IMR-90 (cell line): Measurements from ENCODE around the gene NINJ2. TPM values are rescaled to one million over a fixed set of nuclear protein-coding genes. Genes with fewer than 3 reads are reported as not detected.
A peak's percentile ranks its signal among the peaks of the same experiment; 100 is the strongest.

Experiments
- ATAC-seq: fragments of 200-7000 bp; cut with Tn5 transposase; 2 replicates; pipeline ENCODE4 v1.9.1; 2020; ENCODE audit warnings: low read depth, mild to moderate bottlenecking, moderate library complexity
- BruUV-seq: library from RNA; stranded (reverse); fragments of 400-500 nt; replicated peaks from 2 replicates; lab custom pipeline; 2021; lab: Mats Ljungman, UMichigan
- CTCF ChIA-PET: fragments of 300-600 bp; formaldehyde crosslinking; extraction: SDS; loops from one replicate; lab custom pipeline; 2021; ENCODE audit warnings: antibody characterized with exemption; lab: Yijun Ruan, JAX
- POLR2A ChIA-PET: fragments of 300-600 bp; sonication (Branson Sonifier 250); formaldehyde crosslinking; loops from one replicate; lab custom pipeline; 2022; ENCODE audit warnings: antibody characterized with exemption; ENCODE audit not compliant: unreplicated experiment; lab: Charles Lee
- DNase-seq: peaks from one replicate; pipeline ENCODE4 v3.0.0; 2013
- H2AFZ ChIP-seq: replicated peaks from 2 replicates; pipeline ENCODE3; 2013; ENCODE audit warnings: low read length, mild to moderate bottlenecking; ENCODE audit not compliant: poor library complexity
- H2AK5ac ChIP-seq: 2 replicates; pipeline ENCODE4 v1.6.1; 2013; ENCODE audit warnings: low read depth, low read length, inconsistent platforms
- H2AK9ac ChIP-seq: replicated peaks from 2 replicates; pipeline ENCODE3; 2013; ENCODE audit warnings: mild to moderate bottlenecking, low read depth, low read length, moderate library complexity; ENCODE audit not compliant: poor library complexity
- H2BK120ac ChIP-seq: 2 replicates; pipeline ENCODE4 v1.6.1; 2013; ENCODE audit warnings: low read depth, low read length, inconsistent platforms
- H2BK15ac ChIP-seq: 3 replicates; pipeline ENCODE4 v1.6.1; 2013; ENCODE audit warnings: low read depth, low read length, inconsistent platforms
- H2BK20ac ChIP-seq: 2 replicates; pipeline ENCODE4 v1.6.1; 2013; ENCODE audit warnings: low read depth, mild to moderate bottlenecking, inconsistent platforms, low read length, moderate library complexity
- H2BK5ac ChIP-seq: 2 replicates; pipeline ENCODE4 v1.6.1; 2013; ENCODE audit warnings: mild to moderate bottlenecking, low read depth, low read length, inconsistent platforms; ENCODE audit not compliant: poor library complexity, severe bottlenecking
- H3K14ac ChIP-seq: replicated peaks from 2 replicates; pipeline ENCODE4 v1.6.1; 2013; ENCODE audit warnings: low read depth, low read length, inconsistent platforms
- H3K18ac ChIP-seq: 2 replicates; pipeline ENCODE4 v1.6.1; 2013; ENCODE audit warnings: low read depth, low read length, control low read depth
- H3K23ac ChIP-seq: 2 replicates; pipeline ENCODE4 v1.6.1; 2013; ENCODE audit warnings: low read depth, low read length, inconsistent platforms
- H3K27ac ChIP-seq: 2 replicates; pipeline ENCODE4 v1.5.1; 2013; ENCODE audit warnings: mild to moderate bottlenecking, control low read depth, low read length; ENCODE audit not compliant: insufficient read depth
- H3K27me3 ChIP-seq: 2 replicates; pipeline ENCODE4 v1.6.1; 2013; ENCODE audit warnings: low read length; ENCODE audit not compliant: control insufficient read depth, insufficient read depth
- H3K36me3 ChIP-seq: 2 replicates; pipeline ENCODE4 v1.6.1; 2013; ENCODE audit warnings: low read length, mixed read lengths; ENCODE audit not compliant: control insufficient read depth, insufficient read depth
- H3K4ac ChIP-seq: 2 replicates; pipeline ENCODE4 v1.6.1; 2013; ENCODE audit warnings: low read depth, low read length, inconsistent platforms
- H3K4me1 ChIP-seq: 2 replicates; pipeline ENCODE4 v1.6.1; 2013; ENCODE audit warnings: low read length, mixed read lengths; ENCODE audit not compliant: control insufficient read depth, insufficient read depth
- H3K4me2 ChIP-seq: 2 replicates; pipeline ENCODE4 v1.6.1; 2013; ENCODE audit warnings: low read depth, mild to moderate bottlenecking, control low read depth, low read length, moderate library complexity
- H3K4me3 ChIP-seq: 2 replicates; pipeline ENCODE4 v1.5.1; 2013; ENCODE audit warnings: low read depth, mild to moderate bottlenecking, control low read depth, low read length, moderate library complexity; ENCODE audit not compliant: insufficient read depth
- H3K56ac ChIP-seq: 2 replicates; pipeline ENCODE4 v1.6.1; 2013; ENCODE audit warnings: low read length, inconsistent platforms; ENCODE audit not compliant: insufficient read depth; ENCODE audit errors: extremely low read depth
- H3K79me1 ChIP-seq, 2 experiments: 2 replicates each; pipeline ENCODE4 v1.6.1; 2013; ENCODE audit warnings: low read length in 2 of 2, inconsistent platforms in 1 of 2, low read depth in 1 of 2
- H3K9ac ChIP-seq: 2 replicates; pipeline ENCODE4 v1.6.1; 2013; ENCODE audit warnings: low read depth, low read length, control low read depth
- H3K9me1 ChIP-seq: 2 replicates; pipeline ENCODE4 v1.6.1; 2013; ENCODE audit warnings: low read length, inconsistent platforms; ENCODE audit not compliant: insufficient read depth
- H3K9me3 ChIP-seq: 2 replicates; pipeline ENCODE4 v1.6.1; 2013; ENCODE audit warnings: low read length; ENCODE audit not compliant: control insufficient read depth, insufficient read depth
- H4K20me1 ChIP-seq: 2 replicates; pipeline ENCODE4 v1.6.1; 2013; ENCODE audit warnings: low read length, inconsistent platforms; ENCODE audit not compliant: insufficient read depth
- H4K5ac ChIP-seq: 2 replicates; pipeline ENCODE4 v1.6.1; 2013; ENCODE audit warnings: mild to moderate bottlenecking, low read depth, low read length, control low read depth
- H4K8ac ChIP-seq, 2 experiments: 2 replicates each; pipeline ENCODE4 v1.6.1; 2013; ENCODE audit warnings: low read depth in 2 of 2, low read length in 2 of 2, control low read depth in 1 of 2, inconsistent platforms in 1 of 2
- H4K91ac ChIP-seq: 2 replicates; pipeline ENCODE4 v1.6.1; 2013; ENCODE audit warnings: low read depth, low read length, inconsistent platforms; ENCODE audit not compliant: insufficient read depth
- CEBPB ChIP-seq: IDR thresholded peaks from 2 replicates; pipeline ENCODE4 v1.6.1; 2012; ENCODE audit warnings: low read depth, low read length, improper control_type of control experiment
- FOS ChIP-seq: fragments of 150-350 bp; IDR thresholded peaks from 2 replicates; pipeline ENCODE4 v1.6.1; 2016; ENCODE audit warnings: low read depth, low read length
- MAFK ChIP-seq: IDR thresholded peaks from 2 replicates; pipeline ENCODE4 v1.6.1; 2012; ENCODE audit warnings: low read depth, low read length, improper control_type of control experiment
- MAZ ChIP-seq: IDR thresholded peaks from 2 replicates; pipeline ENCODE4 v1.6.1; 2012; ENCODE audit warnings: low read depth, mild to moderate bottlenecking, low read length, improper control_type of control experiment, moderate library complexity, borderline replicate concordance
- NFE2L2 ChIP-seq: fragments of 150-350 bp; IDR thresholded peaks from 2 replicates; pipeline ENCODE4 v1.6.1; 2016; ENCODE audit warnings: low read depth, mild to moderate bottlenecking, low read length
- POLR2A ChIP-seq: IDR thresholded peaks from 2 replicates; pipeline ENCODE4 v1.6.1; 2012; ENCODE audit warnings: mild to moderate bottlenecking, low read depth, low read length
- WGBS, 2 experiments: methylation state at CpG; one replicate each; pipeline versions ENCODE4 v1.1.5 to v1.1.7; 2013; ENCODE audit warnings: missing lambda C conversion rate in 2 of 2; ENCODE audit not compliant: insufficient read length in 1 of 2; ENCODE audit errors: extremely low coverage in 2 of 2; 5-methylcytosine and 5-hydroxymethylcytosine counted together
- dilution Hi-C: fragments of 300-500 bp; cut with HindIII; formaldehyde crosslinking; loops from one replicate; pipeline ENCODE4 v1.14.3; 2018; ENCODE audit warnings: low sequenced_read_pairs; ENCODE audit not compliant: unreplicated experiment
- in situ Hi-C: fragments of 300-500 bp; cut with MboI; formaldehyde crosslinking; loops from 3 replicates; pipeline ENCODE4 v1.14.3; 2019; ENCODE audit warnings: low sequenced_read_pairs, inconsistent platforms, mixed read lengths
- intact Hi-C: fragments of 100-400 bp; cut with micrococcal nuclease; formaldehyde crosslinking; loops from 2 replicates; pipeline ENCODE4 v1.10.0; 2022
- polyA plus RNA-seq, 3 experiments: library from polyadenylated mRNA; depleted of rRNA; stranded (reverse); fragments of >200 nt; gene quantifications; 2 replicates each; pipeline ENCODE4 v1.2.3, GENCODE V29; 2012; ENCODE audit warnings: low replicate concordance in 1 of 3
- total RNA-seq: library from RNA; depleted of rRNA; stranded (reverse); fragments of >200 nt; gene quantifications from 2 replicates; pipeline ENCODE4 v1.2.3, GENCODE V29; 2012

The NINJ2 gene
- total and polyA plus RNA-seq, 2 of the 4 experiments (the other 2 are of a cell fraction), result not detected

- no TSS peak for BruUV-seq
- Histone ChIP-seq H3K4me3 (peak overlapping the region; percentile 65), H2AFZ (peak overlapping the region; percentile 98), H2BK20ac (peak overlapping the region; percentile 43), H3K14ac (peak overlapping the region; percentile 74), H4K20me1 (no peaks in the 10 kb centered on the region), H3K9ac (peak overlapping the region; percentile 60), H3K4me1 (peaks cover 14% of the 10 kb centered on the region), H3K4me2 (peak overlapping the region; percentile 80), H3K27me3 (peaks cover 11% of the 10 kb centered on the region; the same call in 1 of the 2 replicates), H3K23ac (peak overlapping the region; percentile 91), H2AK9ac (peak overlapping the region; percentile 97), H3K27ac (peak overlapping the region; percentile 85), H2BK120ac (peak overlapping the region; percentile 88), H4K91ac (peak overlapping the region; percentile 91), H3K56ac (peak overlapping the region; percentile 23; the same call in 1 of the 2 replicates), H2BK5ac (peak overlapping the region; percentile 84), H3K4ac (peak overlapping the region; percentile 97), H3K18ac (peak overlapping the region; percentile 30), H3K9me1 (peaks cover 16% of the 10 kb centered on the region), H4K8ac (peak overlapping the region; percentile 59 to 92), H3K36me3 (no peaks in the 10 kb centered on the region), H4K5ac (peak overlapping the region; percentile 19), H3K9me3 (0 out of 2 replicates have a peak, but pooled peaks cover 2% of the 10 kb centered on the region), H2AK5ac (peak overlapping the region; percentile 92), H3K79me1 (peaks cover 0 to 17% of the 10 kb centered on the region in 2 experiments; a peak in 2 of 4 replicates), H2BK15ac (peak overlapping the region; percentile 81; the same call in 2 of the 3 replicates)
- ChIA-PET CTCF (interaction anchor here (0.8 to 2.7 kb wide), 4 partner anchors 107 to 522 kb away, joined by 3 to 19 read pairs (median 4); partner anchors contain the start of genes RAD52 and WNK1), POLR2A (no interaction called here)
- ATAC-seq, result peak; percentile 80
- DNase-seq, result peak; percentile 82
- in situ Hi-C loops (loop anchor here (5.0 to 10.0 kb wide), 3 partner anchors 242 to 1014 kb away; no protein-coding TSS in a partner anchor), intact Hi-C loops (loop anchor here (1.0 to 10.0 kb wide), 6 partner anchors 181 to 522 kb away; partner anchors contain the start of gene RAD52), dilution Hi-C loops (no loop called here)
- TF ChIP-seq MAZ, result peak; percentile 80
- TF ChIP-seq FOS, result peak; percentile 36
- TF ChIP-seq CEBPB, result no peak
- TF ChIP-seq POLR2A, result no peak
- no peak for TF ChIP-seq NFE2L2
- TF ChIP-seq MAFK, result no peak
- 0% methylated on average over 15 of the region's 22 CpGs; no CpG with 5 or more reads in 1 of the 2 experiments for WGBS, 2 experiments
Observed at GRCh38 chr12:570435-570920, 92.8 kb downstream of the NINJ2 start.
